SIG-M5 (cell line): ENCODE measurements around the gene AFF3.
"Not testable (repeated sequence)": the region's sequence is repeated elsewhere in the genome, so short reads cannot be mapped to it uniquely, and the experiment has no call there.

Source experiments
- DNase-seq: peaks from one replicate; lab custom pipeline; 2025; lab: John Stamatoyannopoulos, UW

Gene AFF3

DNA sequence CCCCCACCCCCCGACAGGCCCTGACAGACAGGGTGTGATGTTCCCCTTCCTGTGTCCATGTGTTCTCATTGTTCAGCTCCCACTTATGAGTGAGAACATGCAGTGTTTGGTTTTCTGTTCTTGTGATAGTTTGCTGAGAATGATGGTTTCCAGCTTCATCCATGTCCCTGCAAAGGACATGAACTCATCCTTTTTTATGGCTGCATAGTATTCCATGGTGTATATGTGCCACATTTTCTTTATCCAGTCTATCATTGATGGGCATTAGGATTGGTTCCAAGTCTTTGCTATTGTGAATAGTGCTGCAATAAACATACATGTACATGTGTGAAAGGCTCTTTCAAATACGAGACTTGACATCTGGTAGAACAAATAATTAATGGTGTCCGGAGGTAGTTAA lies 208.9 kb downstream of the AFF3 start:
- DNase-seq, result not testable (repeated sequence)

- no peak for DNase-seq
Observed at GRCh38 chr2:99928470-99929053, 213.8 kb downstream of the AFF3 start.

DNA sequence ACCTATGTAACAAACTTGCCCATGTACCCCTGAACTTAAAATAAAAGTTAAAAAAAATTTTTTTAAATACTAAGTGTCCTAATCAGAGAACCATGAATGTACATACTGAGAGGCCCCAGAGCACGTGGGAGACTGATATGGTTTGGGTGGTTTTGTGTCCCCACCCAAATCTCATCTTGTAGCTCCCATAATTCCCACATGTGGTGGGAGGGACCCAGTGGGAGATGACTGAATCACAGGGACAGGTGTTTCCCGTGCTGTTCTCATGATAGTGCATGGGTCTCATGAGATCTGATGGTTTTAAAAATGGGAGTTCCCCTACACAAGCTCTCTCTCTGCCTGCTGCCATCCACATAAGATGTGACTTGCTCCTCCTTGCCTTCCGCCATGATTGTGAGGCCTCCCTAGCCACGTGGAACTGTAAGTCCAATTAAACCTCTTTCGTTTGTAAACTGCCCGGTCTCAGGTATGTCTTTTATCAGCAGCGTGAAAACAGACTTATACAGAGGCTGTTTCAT lies 214.6 kb downstream of the AFF3 start:
- DNase-seq, result not testable (repeated sequence)

- no peak for DNase-seq
Observed at GRCh38 chr2:99926986-99927385, 215.4 kb downstream of the AFF3 start.

GRCh38 chr2:99925960-99926359 lies 216.4 kb downstream of the AFF3 start:
- no peak for DNase-seq

GRCh38 chr2:99922664-99923063 lies 219.7 kb downstream of the AFF3 start:
- DNase-seq, result no peak

GRCh38 chr2:99921903-99922302 lies 220.5 kb downstream of the AFF3 start:
- DNase-seq, result no peak

DNA sequence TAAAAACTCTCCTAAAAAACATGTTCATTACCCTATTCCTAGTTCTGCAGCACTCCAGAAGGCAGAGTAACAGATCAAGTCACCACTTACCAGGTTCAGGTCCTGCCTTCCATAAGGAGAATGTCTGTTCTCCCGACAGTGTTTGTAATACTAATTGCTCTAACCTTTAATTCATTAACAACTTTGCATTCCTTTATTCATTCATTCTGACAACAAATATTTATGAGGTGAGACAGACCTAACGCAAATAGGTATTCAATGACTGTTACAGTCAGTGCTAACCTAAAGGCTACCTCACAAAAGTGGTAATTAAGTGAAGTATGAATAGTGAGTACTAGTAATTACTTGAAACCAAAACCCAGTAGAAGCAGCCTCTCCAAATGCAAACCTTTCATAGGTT lies 224.0 kb downstream of the AFF3 start:
- no peak for DNase-seq

DNA sequence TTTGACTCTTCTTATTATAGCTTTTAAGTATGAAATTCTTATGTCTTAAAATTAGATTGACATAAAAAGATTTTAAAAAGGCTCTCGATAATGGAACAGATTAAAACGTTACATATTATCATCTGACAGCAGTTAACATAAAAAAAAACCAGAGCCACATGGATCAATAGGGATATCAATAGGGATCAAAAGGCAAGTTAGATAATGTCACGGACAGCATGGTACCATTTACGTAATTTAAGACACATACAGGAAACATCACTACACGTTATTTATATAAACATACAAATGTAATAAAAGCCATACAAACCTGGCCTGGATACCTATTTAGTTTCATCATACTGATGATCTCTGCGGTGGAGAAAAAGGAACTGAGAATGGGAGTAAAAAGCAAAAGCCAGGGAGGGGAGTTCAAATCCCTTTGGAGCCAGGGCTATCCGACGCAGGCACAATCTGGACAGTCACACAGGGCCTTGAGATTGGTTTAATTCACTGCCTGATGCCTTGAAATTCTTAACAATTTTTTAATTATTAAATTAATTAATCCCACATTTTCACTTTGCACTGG lies 227.2 kb downstream of the AFF3 start:
- DNase-seq, result no peak

- DNase-seq, result no peak
Observed at GRCh38 chr2:99911736-99912135, 230.7 kb downstream of the AFF3 start.

DNA sequence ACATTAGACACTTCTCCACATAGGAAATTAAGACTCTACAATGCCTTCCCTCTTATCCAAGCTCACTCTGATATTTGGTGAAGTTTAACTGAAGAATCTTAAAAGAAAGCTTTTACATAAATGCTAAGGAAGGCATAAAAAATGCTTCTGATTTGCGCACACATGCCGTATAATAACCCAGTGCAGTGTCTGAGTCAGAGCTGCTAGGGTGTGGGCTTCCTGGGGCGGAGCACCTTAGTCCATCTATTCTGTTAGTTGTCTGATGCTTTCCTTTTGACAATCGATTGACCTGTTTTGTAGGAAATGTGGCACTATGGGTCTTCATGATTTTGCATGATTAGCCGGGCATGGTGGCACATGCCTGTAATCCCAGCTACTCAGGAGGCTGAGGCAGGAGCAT lies 231.5 kb downstream of the AFF3 start:
- DNase-seq, result no peak

GRCh38 chr2:99905636-99906035 lies 236.8 kb downstream of the AFF3 start:
- DNase-seq, result no peak

DNA sequence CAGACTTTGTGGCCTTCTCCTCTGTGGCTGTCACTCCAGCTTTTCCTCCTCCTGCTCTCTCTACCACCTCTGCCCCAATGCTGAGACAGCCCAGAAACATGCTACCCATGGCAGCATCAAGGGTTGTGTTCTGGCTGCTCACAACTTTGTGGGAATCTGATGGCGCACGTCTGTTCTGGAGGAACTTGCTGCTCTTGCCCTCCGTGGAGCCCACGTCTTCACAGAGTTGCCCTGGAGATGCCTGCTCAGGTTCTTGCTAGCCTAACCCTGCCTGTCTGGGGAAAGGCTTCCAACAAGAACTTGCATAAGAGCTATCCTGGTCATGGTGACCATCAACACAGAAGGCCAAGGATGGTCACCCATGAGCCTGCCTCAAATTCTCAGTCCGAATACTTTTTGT lies 237.4 kb downstream of the AFF3 start:
- DNase-seq, result no peak

- DNase-seq, result no peak
Observed at GRCh38 chr2:99903981-99904380, 238.4 kb downstream of the AFF3 start.

GRCh38 chr2:99900556-99900955 lies 241.8 kb downstream of the AFF3 start:
- DNase-seq, result no peak

DNA sequence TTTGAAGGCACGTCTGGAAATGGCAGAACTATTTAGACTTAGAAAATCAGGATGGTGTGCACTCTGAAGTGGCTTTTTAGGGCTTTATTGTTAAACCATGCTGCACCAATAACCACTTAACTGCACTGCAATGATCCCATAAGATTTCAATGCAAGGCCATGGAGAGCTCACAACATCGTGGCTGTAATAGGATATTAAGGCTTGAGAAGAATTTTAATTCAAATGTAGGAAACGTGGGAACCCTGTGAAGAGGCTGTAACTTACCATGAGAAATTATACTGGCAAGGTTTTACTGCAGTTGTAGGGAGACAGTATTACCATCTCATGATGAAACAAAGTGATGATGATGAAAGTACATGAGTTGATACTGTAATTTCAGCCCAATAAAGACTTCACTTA lies 242.5 kb downstream of the AFF3 start:
- no peak for DNase-seq

GRCh38 chr2:99899058-99899855 lies 243.1 kb downstream of the AFF3 start:
- DNase-seq, result no peak

DNA sequence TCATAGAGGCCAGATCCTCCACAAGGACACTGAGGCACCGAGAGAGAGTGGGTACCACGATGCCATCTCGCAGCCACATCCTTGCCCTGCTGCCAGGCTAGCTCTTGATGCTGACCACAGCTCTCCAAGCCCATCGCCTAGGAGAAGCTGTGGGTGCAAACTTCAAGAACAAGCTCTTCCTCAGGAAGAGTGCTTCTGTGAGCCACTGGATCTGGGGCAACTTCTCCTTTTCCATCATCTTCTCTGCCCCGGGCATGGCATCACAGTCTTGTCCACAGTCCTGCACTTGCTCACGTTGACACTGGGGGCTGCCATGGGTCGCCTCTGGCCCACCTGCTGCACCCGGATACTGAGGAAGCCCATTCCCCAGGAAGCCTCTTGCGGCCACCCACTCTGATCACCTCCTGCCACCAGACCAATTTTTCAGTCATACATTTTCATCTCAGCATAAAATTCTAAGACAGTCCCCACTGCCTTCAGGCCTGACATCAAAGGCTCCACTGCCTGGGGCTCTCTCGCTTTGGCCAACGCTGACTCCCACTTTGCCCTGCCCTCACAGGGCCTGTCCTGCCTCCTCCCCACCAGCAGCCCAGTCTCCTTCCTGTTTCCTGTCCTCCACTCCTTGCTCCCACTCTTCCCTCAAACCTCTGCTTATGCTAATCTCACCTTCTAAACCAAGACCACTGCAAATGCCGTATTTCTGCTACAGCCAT lies 243.9 kb downstream of the AFF3 start:
- no peak for DNase-seq

- no peak for DNase-seq
Observed at GRCh38 chr2:99891428-99891780, 251.0 kb downstream of the AFF3 start.

- no peak for DNase-seq
Observed at GRCh38 chr2:99890568-99891427, 251.6 kb downstream of the AFF3 start.

DNA sequence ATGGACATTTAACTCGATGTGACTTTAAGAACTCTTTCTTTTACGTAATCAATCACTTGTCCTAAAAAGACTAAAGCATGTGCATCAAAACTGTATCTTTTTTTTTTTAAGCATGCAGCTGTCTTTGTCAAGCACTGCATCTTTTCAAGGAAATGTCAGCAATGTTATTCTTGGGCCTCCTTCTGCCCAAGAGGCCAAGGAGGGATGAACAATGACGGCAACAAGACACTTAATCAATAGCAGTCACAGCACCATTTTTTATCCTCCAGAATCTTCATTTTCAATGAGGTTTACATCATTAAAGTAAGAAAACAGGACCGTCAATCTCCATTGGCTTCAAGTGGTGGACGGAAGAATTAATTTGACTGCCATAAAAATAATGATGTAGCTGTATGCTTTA lies 253.8 kb downstream of the AFF3 start:
- DNase-seq, result no peak

DNA sequence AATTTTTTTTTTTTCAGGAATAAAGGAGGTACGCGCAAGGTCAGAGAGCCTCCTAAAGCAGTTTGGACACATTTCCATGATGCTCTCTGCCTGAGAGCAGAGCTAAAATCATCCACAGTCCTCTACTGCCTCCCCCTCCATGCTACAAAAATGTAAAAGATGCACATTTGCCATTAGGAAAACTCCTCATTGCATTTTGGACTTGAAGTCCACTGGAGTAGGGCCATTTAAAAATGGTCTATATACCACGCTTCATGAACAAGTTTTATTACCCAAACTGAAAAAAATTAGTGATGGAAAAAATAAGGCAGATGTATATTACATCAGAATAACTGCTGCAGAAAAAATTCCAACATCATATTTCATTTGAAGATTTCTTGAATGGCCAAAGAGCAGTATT lies 256.0 kb downstream of the AFF3 start:
- no peak for DNase-seq
